Stomach (tissue), 9 donors: ENCODE results near the gene TIMM17B. TPM values are rescaled to one million over a fixed set of nuclear protein-coding genes. Genes with fewer than 3 reads are reported as not detected.

Source experiments
- DNase-seq, 2 donors: peaks; one replicate each; pipeline versions ENCODE4 v3.0.0 to v3.0.0-alpha.2; 2013 to 2019
- H3K27ac ChIP-seq, 5 donors: fragments of 200-600 bp in 4 of 5; sonication (generic) in 4 of 5; one replicate each; pipeline ENCODE4 v1.5.1; 2013 to 2019; ENCODE audit warnings: mild to moderate bottlenecking in 1 of 5, moderate library complexity in 1 of 5
- H3K27me3 ChIP-seq, 3 donors: fragments of 200-600 bp; sonication (generic); one replicate each; pipeline ENCODE4 v1.5.1; 2017 to 2019; ENCODE audit warnings: mixed run types in 1 of 3
- H3K36me3 ChIP-seq, 4 donors: fragments of 200-600 bp; sonication (generic); 1 replicate in 3 of 4; 2 replicates in 1 of 4; pipeline ENCODE4 v1.5.1; 2016 to 2019
- H3K4me1 ChIP-seq, 4 donors: fragments of 200-600 bp; sonication (generic); one replicate each; pipeline ENCODE4 v1.5.1; 2016 to 2019
- H3K4me3 ChIP-seq, 4 donors: fragments of 200-600 bp; sonication (generic) in 3 of 4; one replicate each; pipeline ENCODE4 v1.5.1; 2016 to 2019; ENCODE audit warnings: mild to moderate bottlenecking in 1 of 4
- H3K9me3 ChIP-seq, 4 donors: fragments of 200-600 bp; sonication (generic); one replicate each; pipeline ENCODE4 v1.5.1; 2016 to 2019
- CTCF ChIP-seq, 7 experiments: fragments of 450-650 bp in 4 of 7; fragments of 200-600 bp in 3 of 7; sonication (generic) in 3 of 7; IDR thresholded peaks; one replicate each; pipeline ENCODE4 v1.5.1; 2016 to 2019; ENCODE audit warnings: antibody characterized with exemption in 7 of 7, control low read depth in 2 of 7, mild to moderate bottlenecking in 1 of 7
- EP300 ChIP-seq: sonication (generic); formaldehyde crosslinking; IDR thresholded peaks from one replicate; pipeline ENCODE4 v1.6.1; 2017; ENCODE audit warnings: antibody characterized with exemption
- POLR2A ChIP-seq, 4 donors: fragments of 450-650 bp; IDR thresholded peaks; one replicate each; pipeline ENCODE4 v1.6.1; 2016; ENCODE audit warnings: antibody characterized with exemption in 4 of 4, control low read depth in 2 of 4, mild to moderate bottlenecking in 1 of 4, moderate library complexity in 1 of 4
- POLR2AphosphoS5 ChIP-seq, 3 donors: sonication (generic); formaldehyde crosslinking; IDR thresholded peaks; one replicate each; pipeline ENCODE4 v1.6.1; 2016; ENCODE audit warnings: antibody characterized with exemption in 3 of 3
- WGBS, 5 donors: extraction: QIAGEN DNeasy Blood & Tissue Kit in 3 of 5; methylation state at CpG; one replicate each; pipeline versions ENCODE4 v1.1.5 to v1.1.7; 2013 to 2018; 5-methylcytosine and 5-hydroxymethylcytosine counted together
- intact Hi-C: fragments of 100-400 bp; cut with DNase I; formaldehyde crosslinking; loops from one replicate; pipeline ENCODE4 v1.15.1; 2023; ENCODE audit warnings: low total_unique reads
- polyA plus RNA-seq, 3 donors: library from polyadenylated mRNA; stranded (reverse); fragments of 200-250 nt; gene quantifications; one replicate each; pipeline ENCODE4 v1.2.3, GENCODE V29; 2013
- total RNA-seq, 5 donors: library from RNA; depleted of rRNA; stranded (reverse); fragments of >200 nt; gene quantifications; one replicate each; pipeline versions ENCODE4 v1.1.0 to v1.2.3, GENCODE V29; 2014 to 2016
- donor health status: healthy with polysubstance abuse.
- donor health status: Bipolar disorder and iron deficiency.
- donor health status: healthy.

TIMM17B gene
- total and polyA plus RNA-seq, 8 donors, result 2.9 to 77.2 (median 23.3) TPM

- Histone ChIP-seq H3K4me1 (peaks cover 0 to 38% (median 23%) of the 10 kb centered on the region in 4 donors), H3K36me3 (peaks cover 9 to 70% (median 53%) of the 10 kb centered on the region in 4 donors), H3K9me3 (no peaks in the 10 kb centered on the region), H3K4me3 (no peak overlapping the region), H3K27me3 (no peaks in the 10 kb centered on the region), H3K27ac (peak overlapping the region in 1 of 5 donors; percentile 32)
- 75 to 100% (median 93%) methylated on average over 1 of the region's 1 CpG for WGBS, 5 donors
- TF ChIP-seq POLR2A (IDR thresholded peaks at IDR 0.05) (no peak), EP300 (no peak), CTCF (IDR thresholded peaks at IDR 0.05) (no peak), POLR2AphosphoS5 (IDR thresholded peaks at IDR 0.05) (no peak)
- intact Hi-C loops, result no loop called here
- DNase-seq, result no peak
Observed at GRCh38 chrX:48935301-48935670, 37.7 kb upstream of the TIMM17B start.

- peaks cover 0 to 33% (median 20%) of the 10 kb centered on the region in 4 donors for H3K4me1 ChIP-seq
- no peak for DNase-seq
- no peak for TF ChIP-seq POLR2AphosphoS5 (IDR thresholded peaks at IDR 0.05)
- TF ChIP-seq CTCF (IDR thresholded peaks at IDR 0.05), result no peak
- TF ChIP-seq EP300, result no peak
- TF ChIP-seq POLR2A (IDR thresholded peaks at IDR 0.05), result no peak
- H3K27me3 ChIP-seq, result no peaks in the 10 kb centered on the region
- H3K4me3 ChIP-seq, result no peak overlapping the region
- peaks cover 9 to 73% (median 55%) of the 10 kb centered on the region in 4 donors for H3K36me3 ChIP-seq
- intact Hi-C loops, result no loop called here
- WGBS, 5 donors, result 71 to 81% (median 73%) methylated on average over 5 to 7 of the region's 7 CpGs
- no peaks in the 10 kb centered on the region for H3K9me3 ChIP-seq
- H3K27ac ChIP-seq, result peak overlapping the region in 1 of 5 donors; percentile 32
Observed at GRCh38 chrX:48934581-48935300, 37.2 kb upstream of the TIMM17B start.

DNA sequence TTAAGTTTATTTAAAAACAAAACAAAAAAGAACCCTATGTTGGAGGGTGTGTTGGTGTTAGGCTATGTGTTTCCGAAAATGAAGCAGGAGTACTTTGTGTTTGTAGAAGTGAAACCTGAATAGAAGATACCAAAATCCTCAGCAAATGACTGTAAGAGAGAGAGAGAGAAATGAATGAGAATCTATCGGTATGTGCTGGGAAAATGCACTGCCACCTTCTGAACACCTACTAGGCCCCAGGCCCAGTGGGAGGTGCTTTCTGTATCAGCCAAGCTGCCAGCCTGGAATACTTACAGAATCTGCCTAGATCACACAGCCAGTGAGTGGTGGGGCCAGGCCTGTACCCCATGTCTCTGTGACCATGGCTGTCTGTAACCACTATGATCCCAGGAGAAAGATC is 36.2 kb upstream of the TIMM17B start:
- Histone ChIP-seq H3K4me3 (no peak overlapping the region), H3K36me3 (peaks cover 9 to 69% (median 61%) of the 10 kb centered on the region in 4 donors), H3K27me3 (no peaks in the 10 kb centered on the region), H3K9me3 (no peaks in the 10 kb centered on the region), H3K4me1 (peaks cover 0 to 23% (median 15%) of the 10 kb centered on the region in 4 donors), H3K27ac (peak overlapping the region in 1 of 5 donors; percentile 32)
- intact Hi-C loops, result no loop called here
- no peak for TF ChIP-seq POLR2A (IDR thresholded peaks at IDR 0.05)
- no peak for TF ChIP-seq CTCF (IDR thresholded peaks at IDR 0.05)
- 89 to 100% (median 93%) methylated on average over 2 of the region's 2 CpGs for WGBS, 5 donors
- no peak for DNase-seq

DNA sequence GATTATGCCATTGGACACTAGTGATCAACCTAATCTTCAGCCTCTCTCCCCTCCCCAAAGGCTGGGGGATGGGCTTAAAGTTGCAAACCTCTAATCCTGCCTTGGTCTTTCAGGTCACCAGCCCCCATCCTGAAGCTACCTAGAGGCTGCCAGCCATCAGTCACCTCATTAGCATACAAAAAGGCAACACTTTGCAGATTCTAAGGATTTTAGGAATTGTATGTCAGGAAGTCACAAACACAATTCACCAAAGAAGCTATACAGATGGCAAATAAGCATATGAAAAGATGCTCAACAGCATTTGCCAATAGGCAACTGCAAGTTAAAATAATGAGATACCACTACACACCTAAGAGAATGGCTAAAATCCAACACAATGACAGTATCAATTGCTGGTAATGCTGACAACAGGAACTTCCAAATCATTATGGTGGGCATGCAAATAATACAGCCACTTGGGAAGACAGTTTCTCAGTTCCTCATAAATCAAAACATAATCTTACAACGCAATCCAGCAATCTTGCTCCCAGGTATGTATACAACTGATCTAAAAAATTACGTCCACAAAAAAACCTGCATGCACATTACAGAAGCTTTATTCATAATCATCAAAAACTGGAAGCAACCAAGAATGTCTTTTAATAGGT is 30.3 kb upstream of the TIMM17B start:
- TF ChIP-seq CTCF (IDR thresholded peaks at IDR 0.05), result no peak
- no peak for TF ChIP-seq POLR2AphosphoS5 (IDR thresholded peaks at IDR 0.05)
- no peak for TF ChIP-seq EP300
- no peak for TF ChIP-seq POLR2A (IDR thresholded peaks at IDR 0.05)
- Histone ChIP-seq H3K36me3 (peaks cover 5 to 89% (median 68%) of the 10 kb centered on the region in 4 donors), H3K9me3 (no peaks in the 10 kb centered on the region), H3K27ac (no peak overlapping the region), H3K4me1 (no peaks in the 10 kb centered on the region), H3K27me3 (no peaks in the 10 kb centered on the region), H3K4me3 (no peak overlapping the region)
- intact Hi-C loops, result no loop called here
- DNase-seq, result no peak
- WGBS, 5 donors, result 61 to 74% (median 65%) methylated on average over 2 of the region's 2 CpGs
